Stimulated activated CD8-positive, alpha-beta memory T cell treated with anti-CD3 and anti-CD28 coated beads, Interleukin-7, amount 100 ng/mL, for 24 hours (primary cell): Measurements from ENCODE around the gene TMEM236.

ENCODE experiments used
- DNase-seq: peaks from one replicate; pipeline ENCODE4 v3.0.0-alpha.2; 2020; ENCODE audit warnings: low read depth

TMEM236 gene

GRCh38 chr10:17820943-17821342 is 68.9 kb downstream of the TMEM236 start:
- no peak for DNase-seq

GRCh38 chr10:17821893-17822292 is 69.9 kb downstream of the TMEM236 start:
- no peak for DNase-seq

- no peak for DNase-seq
These were observed 79.3 kb downstream of the TMEM236 start for GRCh38 chr10:17831341-17831740.

- no peak for DNase-seq
These were observed 79.9 kb downstream of the TMEM236 start for GRCh38 chr10:17831896-17832295.

DNA sequence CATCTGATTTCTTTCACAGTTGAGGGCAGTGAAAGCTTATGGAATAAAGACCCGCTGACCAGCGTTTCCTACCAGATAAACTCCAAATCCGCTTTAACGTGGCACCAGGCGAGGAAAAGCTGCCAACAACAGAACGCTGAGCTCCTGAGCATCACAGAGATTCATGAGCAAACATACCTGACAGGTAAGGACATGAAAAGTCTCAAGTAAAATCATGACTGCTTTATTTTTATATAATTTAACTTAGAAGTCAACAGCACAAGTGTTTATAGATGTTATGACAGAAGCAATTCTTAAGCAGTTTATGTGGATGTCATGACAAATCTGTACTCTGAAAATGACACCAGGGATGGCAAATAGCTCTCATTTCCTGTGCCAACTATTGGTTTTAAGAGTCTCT is 81.7 kb downstream of the TMEM236 start:
- DNase-seq, result no peak

- no peak for DNase-seq
These were observed 83.7 kb downstream of the TMEM236 start for GRCh38 chr10:17835688-17836087.

GRCh38 chr10:17836942-17837341 is 84.9 kb downstream of the TMEM236 start:
- no peak for DNase-seq

DNA sequence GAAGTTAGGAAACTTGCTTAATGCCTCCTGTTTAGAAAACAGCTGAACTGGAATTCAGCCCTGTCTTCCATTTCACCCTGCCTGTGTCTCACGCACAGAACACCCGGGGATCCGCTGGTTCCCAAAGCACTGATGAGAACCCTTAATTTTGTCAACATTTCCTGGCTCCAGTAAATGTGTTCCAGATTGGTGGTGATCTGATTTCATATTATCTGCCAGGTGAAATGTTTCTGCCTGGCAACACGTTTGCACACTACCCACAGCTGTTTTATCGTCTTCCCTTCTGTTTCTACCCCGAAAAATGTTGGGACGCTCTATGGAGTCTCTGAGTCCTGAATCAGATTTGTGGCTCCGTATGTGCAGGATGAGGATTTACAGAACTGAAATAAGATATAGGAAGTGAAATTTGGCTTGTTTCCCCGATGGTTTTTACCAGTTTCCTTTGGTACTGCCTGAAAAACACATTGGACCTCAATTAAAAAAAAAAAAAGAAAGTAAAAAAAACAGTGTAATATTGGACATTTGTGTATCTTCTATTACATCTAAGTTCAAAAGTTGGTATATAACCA is 86.2 kb downstream of the TMEM236 start:
- no peak for DNase-seq

GRCh38 chr10:17841050-17841449 is 89.0 kb downstream of the TMEM236 start:
- DNase-seq, result no peak

- no peak for DNase-seq
These were observed 90.6 kb downstream of the TMEM236 start for GRCh38 chr10:17842641-17843040.

- DNase-seq, result no peak
These were observed 95.7 kb downstream of the TMEM236 start for GRCh38 chr10:17847585-17848296.

DNA sequence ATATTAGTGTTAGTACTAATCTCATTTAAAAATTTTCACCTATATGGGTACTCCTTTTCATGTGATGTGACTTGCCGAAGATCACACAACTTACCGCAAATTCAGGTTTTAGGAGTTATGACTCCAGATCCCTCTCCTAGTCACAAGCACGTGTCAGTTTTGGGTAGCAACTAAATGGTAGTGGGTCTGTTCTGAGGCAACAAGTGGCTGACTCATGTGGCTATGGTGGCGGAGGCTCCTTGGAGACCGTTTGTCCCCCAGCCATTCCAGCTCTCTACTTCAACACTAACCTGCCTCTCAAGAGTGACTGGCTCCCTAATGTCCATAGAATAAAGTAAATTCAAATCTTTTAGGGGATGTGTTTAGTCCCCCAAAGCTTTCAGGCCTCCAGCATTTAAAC is 96.6 kb downstream of the TMEM236 start:
- DNase-seq, result no peak
